Cardiac septum (tissue), 1 donor: ENCODE results near the gene CEP76. TPM values are rescaled to one million over a fixed set of nuclear protein-coding genes. Genes with fewer than 3 reads are reported as not detected.

ENCODE experiments used
- DNase-seq: peaks from one replicate; pipeline ENCODE4 v3.0.0-alpha.2; 2020; ENCODE audit warnings: low spot score
- intact Hi-C: fragments of 100-400 bp; cut with DNase I; formaldehyde crosslinking; loops from one replicate; pipeline ENCODE4 v1.14.0; 2022
- long read RNA-seq: library from polyadenylated mRNA; unstranded; transcript quantifications from one replicate; pipeline ENCODE4 v2.0.0, GENCODE V29; 2021
- total RNA-seq: library from RNA; stranded (reverse); fragmentation: NEBNext Ultra II Directional; extraction: Animal tissue kit (Norgen Biotek cat#: 25700); gene quantifications from one replicate; pipeline ENCODE4 v1.2.1, GENCODE V29; 2021
- donor health status: DM: no; HTN: no; CAD: no.

The CEP76 gene, protein sequence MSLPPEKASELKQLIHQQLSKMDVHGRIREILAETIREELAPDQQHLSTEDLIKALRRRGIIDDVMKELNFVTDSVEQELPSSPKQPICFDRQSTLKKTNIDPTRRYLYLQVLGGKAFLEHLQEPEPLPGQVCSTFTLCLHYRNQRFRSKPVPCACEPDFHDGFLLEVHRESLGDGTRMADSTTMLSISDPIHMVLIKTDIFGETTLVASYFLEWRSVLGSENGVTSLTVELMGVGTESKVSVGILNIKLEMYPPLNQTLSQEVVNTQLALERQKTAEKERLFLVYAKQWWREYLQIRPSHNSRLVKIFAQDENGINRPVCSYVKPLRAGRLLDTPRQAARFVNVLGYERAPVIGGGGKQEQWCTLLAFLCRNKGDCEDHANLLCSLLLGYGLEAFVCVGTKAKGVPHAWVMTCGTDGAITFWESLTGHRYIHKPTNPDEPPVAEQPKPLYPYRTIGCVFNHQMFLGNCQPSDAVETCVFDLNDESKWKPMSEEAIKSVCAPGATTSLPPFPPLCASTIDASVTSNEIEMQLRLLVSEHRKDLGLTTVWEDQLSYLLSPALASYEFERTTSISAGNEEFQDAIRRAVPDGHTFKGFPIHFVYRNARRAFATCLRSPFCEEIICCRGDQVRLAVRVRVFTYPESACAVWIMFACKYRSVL
- total RNA-seq: 3.2 TPM
- long read RNA-seq, partial matches to known transcripts: 2 of 7 reads
- long read RNA-seq, other reads (novel, unspliced or antisense): 3 of 7 reads

DNA sequence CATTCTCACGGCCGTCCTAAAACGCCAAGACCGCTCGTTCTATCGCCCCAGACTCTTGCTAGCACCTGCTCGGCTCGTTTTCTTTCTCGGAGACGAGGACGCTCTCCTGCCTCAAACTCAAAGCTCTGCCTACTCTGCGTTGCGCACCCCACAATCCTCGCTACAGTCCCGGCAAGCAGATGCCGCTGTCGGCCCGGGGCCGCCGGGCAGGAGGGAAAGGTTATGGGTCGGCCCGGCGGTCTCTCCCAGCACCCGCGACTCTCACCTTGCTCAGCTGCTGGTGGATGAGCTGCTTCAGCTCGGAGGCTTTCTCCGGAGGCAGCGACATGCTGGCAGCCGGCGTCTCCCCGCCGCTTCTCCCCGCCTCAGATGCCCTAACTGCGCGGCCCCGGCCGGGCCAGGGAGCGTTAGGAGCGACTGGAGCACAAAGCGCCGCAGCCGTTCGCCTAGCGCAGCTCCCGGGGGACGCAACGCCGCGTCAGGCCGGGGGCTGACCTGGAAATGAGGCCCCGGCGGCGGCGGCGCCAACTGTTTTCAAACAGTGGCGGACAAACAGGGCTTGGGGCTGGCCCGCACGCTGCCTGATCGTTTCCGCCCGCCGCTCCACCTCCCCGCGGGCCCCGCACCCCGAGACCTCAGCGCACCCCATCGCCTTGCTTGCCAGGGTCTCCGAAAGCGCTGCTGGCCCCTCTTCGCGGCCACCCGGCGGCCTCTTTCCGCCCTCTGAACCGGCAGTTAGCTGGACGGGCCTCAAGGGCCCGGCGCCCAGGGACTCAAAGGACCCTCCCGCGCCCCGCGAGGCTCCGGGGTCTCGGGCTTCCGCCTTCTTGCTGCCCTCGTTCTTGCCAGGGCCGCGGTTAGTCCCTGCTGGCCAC is at the start of gene CEP76, which contains the start of gene PSMG2:
CEP76 (minus strand) TSS at position 503 of the 875 bp plus-strand sequence; CDS start at position 328, 175 bp downstream.
PSMG2 (plus strand) TSS at position 822 of the 875 bp plus-strand sequence. CDS start 66 bp downstream, outside the sequence.
- intact Hi-C loops: no loop called here
- DNase-seq: peak; percentile 93

GRCh38 chr18:12751891-12752290 is 49.4 kb upstream of the CEP76 start:
- intact Hi-C loops: no loop called here
- DNase-seq: no peak

GRCh38 chr18:12751503-12751884 is 49.0 kb upstream of the CEP76 start:
- intact Hi-C loops: no loop called here

DNA sequence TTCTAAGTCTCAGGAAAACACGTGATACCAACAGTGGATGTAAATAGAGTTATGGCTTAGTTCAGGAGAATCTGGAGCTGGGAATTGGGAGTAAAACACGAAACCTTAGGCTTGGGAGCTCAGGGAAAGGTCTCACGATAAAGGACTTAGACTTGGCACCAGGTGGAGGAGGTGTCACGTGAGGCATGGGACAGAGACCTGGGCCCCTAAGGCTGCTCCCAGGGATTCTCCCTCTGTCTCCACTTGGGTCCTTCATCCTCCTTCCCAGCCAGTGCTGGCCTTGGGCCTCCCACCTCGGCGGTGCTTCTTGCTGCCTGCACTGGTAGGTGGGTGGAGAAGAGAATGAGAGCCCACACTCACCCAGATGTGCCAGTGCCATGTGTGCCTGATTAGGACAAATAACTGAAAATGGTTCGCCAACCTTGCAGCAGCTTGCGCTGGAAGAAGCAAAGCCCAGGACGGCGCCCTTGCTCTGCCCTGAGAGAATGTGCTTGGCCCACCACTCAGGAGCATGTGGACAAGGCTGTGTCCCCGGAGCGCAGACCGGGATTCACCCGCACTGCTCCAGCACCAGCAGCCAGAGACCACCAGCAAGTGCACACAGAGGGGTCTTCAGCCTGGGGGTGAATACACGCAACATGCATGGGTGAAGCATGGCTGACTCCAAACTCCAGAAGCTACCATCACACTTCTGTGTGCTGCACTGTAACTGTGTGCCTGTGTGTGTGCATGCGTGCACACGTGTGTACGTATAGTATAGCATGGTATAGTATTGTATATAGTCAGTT is 48.4 kb upstream of the CEP76 start:
- intact Hi-C loops: no loop called here

More at GRCh38 chr18:12751503-12751884, 49.0 kb upstream of the CEP76 start:
- no peak for DNase-seq

GRCh38 chr18:12750076-12750714 is 47.7 kb upstream of the CEP76 start:
- DNase-seq: no peak
- intact Hi-C loops: no loop called here

More for the DNA sequence above, 48.4 kb upstream of the CEP76 start:
- no peak for DNase-seq

- intact Hi-C loops: no loop called here
- DNase-seq: no peak
Measured at GRCh38 chr18:12749121-12749520, 46.6 kb upstream of the CEP76 start.

DNA sequence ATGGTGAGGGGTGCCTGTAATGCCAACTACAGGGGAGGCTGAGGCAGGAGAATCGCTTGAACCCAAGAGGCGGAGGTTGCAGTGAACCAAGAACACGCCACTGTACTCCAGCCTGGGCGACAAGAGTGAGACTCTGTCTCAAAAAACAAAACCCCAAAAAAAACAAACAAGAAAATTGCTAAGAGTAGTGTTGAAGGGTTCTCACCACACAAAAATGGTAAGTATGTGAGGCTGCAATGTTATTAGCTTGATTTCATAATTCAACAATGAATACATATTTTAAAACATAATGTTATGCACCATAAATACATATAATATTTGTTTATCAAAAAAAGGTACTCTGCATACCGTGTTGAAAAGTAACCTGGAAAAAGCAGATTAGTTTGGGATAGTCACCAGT is 46.1 kb upstream of the CEP76 start:
- no peak for DNase-seq
- intact Hi-C loops: no loop called here

DNA sequence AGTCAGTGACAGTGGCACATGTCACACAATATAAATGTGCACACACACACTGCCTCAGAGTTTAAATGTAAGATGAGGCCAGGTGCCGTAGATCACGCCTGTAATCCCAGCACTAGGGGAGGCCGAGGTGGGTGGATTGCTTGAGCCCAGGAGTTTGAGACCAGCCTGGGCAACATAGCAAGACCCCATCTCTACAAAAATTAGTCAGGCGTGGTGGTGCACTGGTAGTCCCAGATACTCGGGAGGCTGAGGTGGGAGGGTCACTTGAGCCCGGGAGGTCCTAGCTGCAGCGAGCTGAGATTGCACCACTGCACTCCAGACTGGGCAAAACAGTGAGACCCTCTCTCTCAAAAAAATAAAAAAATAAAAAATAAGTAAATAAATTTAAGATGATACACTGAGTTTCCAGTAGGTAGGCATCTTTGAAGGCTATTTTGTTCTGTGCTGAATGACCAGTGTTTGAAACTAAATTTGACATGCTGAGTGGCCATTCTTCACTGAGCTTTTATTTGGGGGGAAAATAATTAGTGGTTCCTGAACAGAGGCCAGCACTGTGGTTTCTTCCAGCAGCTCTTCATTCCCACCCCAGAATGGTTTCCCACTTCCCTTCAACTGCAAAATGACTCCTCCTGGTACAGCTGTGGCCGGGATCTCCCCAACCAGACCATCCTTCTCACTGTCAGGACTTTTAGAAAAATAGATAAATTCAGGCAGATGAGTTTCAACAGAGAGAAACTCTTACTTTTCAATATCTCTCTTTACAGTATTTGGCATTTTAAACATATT is 45.2 kb upstream of the CEP76 start:
- DNase-seq: no peak
- intact Hi-C loops: no loop called here

DNA sequence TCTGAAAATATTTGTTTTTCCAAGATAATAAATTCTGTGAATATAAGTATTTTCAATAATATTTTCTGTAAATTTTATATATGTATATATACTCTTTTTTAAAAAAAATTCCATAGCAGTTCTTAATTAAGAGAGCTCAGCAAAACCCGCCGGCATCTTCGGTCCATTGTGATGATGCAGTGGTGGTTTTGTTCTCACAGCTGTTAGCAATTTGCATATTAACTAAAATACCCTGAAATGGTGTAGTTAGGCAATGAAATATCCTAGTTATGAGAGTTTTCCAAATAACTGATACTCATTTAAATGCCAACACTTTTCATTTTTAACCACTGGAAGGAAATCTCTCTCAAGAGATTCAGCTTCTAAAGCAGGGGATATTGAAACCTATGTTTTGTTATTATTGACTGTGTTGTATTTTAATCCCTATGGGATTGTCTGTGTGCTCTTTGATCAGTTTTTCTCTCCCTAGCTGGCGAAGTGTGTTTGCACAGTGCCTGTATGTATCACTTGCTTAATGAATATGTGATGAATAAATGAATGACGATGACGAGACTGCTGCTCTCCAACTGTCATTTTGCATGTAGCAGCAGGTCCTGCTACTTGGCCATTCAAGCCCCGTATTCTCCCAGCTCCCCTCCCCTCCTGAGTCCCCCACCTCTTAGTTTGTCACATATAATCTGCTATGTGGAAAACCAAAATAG is 42.7 kb upstream of the CEP76 start:
- no peak for DNase-seq

DNA sequence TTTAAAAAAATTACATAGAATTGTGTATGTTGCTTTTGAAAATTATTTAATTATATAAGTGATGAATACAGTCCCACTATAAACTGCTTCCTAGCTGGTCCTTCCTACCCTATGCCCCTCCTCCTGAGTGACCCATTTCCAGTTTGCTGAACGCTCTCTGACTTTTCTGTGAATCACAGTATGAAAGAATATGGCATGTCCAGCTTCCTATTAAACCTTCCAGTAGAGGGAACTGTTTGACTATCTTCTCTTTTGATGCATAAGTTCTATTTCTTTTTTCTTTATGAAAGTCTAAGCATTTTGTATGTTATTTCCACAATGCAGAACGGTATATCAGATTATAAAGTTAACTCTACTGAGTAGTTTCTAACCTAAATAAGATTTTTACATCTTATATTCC is 41.6 kb upstream of the CEP76 start:
- DNase-seq: no peak
- intact Hi-C loops: loop anchor here (5.0 kb wide), 1 partner anchor 188 kb away; no protein-coding TSS in a partner anchor

More for the DNA sequence above, 42.7 kb upstream of the CEP76 start:
- intact Hi-C loops: no loop called here

- no peak for DNase-seq
- intact Hi-C loops: loop anchor here (5.0 kb wide), 1 partner anchor 190 kb away; no protein-coding TSS in a partner anchor
Measured at GRCh38 chr18:12742453-12742852, 39.9 kb upstream of the CEP76 start.

- DNase-seq: no peak
- intact Hi-C loops: loop anchor here (5.0 kb wide), 1 partner anchor 191 kb away; no protein-coding TSS in a partner anchor
Measured at GRCh38 chr18:12741351-12741750, 38.8 kb upstream of the CEP76 start.

DNA sequence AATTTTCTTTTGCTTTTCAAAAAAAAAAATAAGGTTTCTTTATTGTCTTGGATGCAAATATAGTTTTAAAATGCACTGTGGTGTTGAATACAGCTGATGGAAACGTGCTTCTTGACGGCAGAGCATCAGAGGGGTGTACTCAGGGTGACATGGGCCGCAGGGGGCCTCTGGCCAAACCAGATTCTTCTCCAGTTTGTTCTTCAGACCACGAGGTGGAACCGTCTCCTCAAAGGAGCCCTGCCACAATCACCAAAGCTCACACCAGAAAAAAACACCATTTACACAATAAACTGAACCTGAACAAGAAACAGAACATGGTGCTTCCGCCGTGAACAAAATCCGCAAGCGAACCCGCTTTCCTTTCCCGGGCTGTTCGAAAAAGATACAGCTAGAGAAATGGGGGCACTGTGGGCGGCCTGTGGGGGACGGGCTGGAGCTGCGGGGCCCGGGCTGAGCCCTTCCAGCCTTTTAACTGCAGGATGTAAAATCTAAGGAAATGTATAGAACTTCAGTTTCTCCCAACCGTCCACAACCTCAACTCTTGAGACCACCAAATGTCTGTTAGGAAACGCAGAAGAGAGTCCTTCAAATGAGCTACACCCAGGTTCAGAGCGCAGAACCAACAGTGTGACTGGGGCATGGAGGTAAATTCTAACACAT is 34.9 kb upstream of the CEP76 start:
- intact Hi-C loops: no loop called here
- no peak for DNase-seq

GRCh38 chr18:12726774-12727550 is 24.4 kb upstream of the CEP76 start:
- intact Hi-C loops: loop anchor here (1.0 kb wide), 1 partner anchor 207 kb away; no protein-coding TSS in a partner anchor
- DNase-seq: no peak

GRCh38 chr18:12726331-12726730 is 23.8 kb upstream of the CEP76 start:
- intact Hi-C loops: no loop called here
- DNase-seq: no peak

- intact Hi-C loops: no loop called here
Measured at GRCh38 chr18:12722731-12723130, 20.2 kb upstream of the CEP76 start.

More at GRCh38 chr18:12722731-12723130, 20.2 kb upstream of the CEP76 start:
- no peak for DNase-seq
